NCI-H748 treated with DMSO at 0.1 percent for 48 hours (cell line): Measurements from ENCODE around the gene DMC1.
"Not testable (repeated sequence)": the region's sequence is repeated elsewhere in the genome, so short reads cannot be mapped to it uniquely, and the experiment has no call there.

Source experiments
- DNase-seq: peaks from one replicate; lab custom pipeline; 2025; lab: John Stamatoyannopoulos, UW

Gene DMC1

DNA sequence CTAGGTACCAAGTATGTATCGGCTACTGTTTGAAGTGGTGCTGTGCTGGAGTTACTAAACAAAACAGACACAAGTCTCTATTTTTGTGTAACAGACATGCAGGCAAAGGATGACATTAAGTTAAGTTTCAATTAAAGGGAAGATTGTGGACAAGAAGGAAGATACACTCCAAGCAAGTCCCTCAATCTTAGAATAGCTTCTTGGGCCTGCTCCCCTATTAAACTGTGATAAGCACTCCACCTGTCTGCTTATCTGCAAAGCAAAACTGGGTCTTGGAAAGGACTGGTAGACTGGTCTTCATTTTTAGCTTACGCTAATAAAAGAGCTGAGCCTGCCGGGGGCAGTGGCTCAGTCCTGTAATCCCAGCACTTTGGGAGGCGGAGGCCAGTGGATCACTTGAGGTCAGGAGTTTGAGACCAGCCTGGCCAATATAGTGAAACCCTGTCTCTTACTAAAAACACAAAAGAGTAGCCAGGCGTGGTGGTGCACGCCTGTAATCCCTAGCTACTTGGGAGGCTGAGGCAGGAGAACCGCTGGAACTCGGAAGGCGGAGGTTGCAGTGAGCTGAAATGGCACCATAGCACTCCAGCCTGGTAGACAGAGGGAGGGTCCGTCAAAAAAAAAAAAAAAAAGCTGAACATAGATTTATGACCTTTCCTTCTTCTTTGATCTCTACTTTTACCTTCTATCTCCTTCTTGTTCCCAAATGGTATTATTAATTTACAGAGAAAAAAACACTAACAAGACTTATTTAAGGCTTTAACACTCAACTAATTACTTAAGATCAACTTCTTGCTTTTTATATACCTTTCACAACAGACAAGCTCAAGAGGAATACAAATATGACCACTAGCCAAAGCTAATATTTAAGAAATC is 67.9 kb downstream of the DMC1 start:
- DNase-seq, result no peak

DNA sequence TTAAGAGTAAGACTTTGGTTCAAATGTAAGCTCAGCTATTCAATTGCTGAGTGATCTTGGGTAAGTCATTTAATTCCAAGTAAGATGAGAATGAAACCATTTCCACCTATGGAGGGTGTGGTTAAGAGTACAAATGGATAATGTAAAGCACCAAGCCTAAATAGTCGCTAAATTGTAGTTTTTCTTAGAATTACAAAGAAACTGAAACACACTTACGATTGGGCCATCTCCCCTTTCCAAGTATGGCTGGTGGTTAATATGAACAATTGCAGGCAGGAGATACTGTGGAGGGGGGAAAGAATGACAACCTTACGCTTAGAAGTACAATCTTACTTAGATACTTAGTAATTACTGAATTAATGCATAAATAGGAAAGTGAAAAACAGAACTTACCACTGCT is 72.1 kb downstream of the DMC1 start:
- no peak for DNase-seq

- no peak for DNase-seq
Observed at GRCh38 chr22:38494939-38495338, 75.0 kb downstream of the DMC1 start.

DNA sequence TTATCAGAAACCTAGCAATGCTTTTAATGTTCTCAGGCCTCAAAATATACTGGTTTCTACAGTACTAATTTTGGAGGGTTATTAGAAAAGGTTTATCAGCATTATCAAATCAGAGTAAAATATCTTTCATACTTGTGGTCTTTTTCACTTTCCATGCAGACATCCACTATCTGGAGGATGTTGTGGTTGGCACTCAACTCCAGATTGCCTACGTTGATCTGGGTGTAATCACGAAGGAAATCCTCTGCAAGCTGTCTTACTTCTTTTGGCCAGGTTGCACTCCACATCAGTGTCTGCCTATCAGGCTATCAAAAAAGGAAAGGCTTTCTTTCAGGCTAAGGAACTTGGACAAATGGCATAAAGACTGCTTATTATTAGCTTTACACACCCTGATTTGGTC is 75.5 kb downstream of the DMC1 start:
- no peak for DNase-seq

- DNase-seq, result no peak
Observed at GRCh38 chr22:38491707-38492348, 78.2 kb downstream of the DMC1 start.

- no peak for DNase-seq
Observed at GRCh38 chr22:38490915-38491314, 79.1 kb downstream of the DMC1 start.

DNA sequence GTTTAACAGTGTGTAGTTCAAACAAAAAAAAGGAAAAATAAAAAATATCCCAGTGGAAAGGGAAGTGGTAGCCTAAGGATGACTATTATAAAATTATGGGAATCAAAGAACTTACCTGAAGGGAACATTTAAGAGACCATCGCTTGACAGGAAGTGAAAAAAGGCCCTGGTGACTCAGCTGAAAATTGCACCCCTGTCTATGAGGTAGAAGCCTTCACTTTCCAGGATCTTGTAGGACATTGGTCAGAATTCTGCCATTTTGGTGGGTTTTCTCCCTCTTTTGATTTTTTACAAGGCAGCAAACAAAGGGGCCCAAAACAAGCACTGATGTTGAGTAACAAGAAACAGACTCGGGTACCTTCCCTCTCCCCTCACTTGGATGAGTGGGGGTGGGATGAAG is 79.5 kb downstream of the DMC1 start:
- DNase-seq, result no peak

DNA sequence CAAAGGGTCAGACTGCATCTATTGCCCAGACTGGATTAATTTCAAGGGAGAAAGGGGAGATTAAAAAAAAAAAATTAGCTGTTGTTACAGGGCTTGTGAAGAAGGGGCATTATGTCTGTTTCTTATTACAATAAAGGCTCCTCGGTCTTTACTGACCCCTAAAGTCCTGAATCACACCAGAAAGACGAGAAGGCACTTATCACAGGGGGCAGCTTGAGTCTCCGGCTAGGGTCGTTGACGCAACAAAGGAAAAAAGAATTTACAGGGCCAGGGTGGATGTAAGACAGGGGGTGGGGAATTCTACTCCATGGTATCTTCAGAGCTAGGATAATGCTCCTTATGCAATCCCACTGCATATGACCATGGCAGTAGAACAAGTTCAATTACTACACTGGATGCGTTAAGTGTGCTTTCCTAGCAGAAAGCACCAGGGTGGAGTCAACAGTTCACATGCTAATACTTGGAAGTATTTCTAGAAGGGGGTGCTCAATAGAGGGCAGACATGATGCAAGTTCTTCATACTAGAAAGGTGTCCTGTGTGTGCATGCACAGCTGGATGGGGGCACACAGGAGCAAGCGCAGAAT is 80.3 kb downstream of the DMC1 start:
- no peak for DNase-seq

GRCh38 chr22:38489142-38489541 is 80.8 kb downstream of the DMC1 start:
- no peak for DNase-seq

DNA sequence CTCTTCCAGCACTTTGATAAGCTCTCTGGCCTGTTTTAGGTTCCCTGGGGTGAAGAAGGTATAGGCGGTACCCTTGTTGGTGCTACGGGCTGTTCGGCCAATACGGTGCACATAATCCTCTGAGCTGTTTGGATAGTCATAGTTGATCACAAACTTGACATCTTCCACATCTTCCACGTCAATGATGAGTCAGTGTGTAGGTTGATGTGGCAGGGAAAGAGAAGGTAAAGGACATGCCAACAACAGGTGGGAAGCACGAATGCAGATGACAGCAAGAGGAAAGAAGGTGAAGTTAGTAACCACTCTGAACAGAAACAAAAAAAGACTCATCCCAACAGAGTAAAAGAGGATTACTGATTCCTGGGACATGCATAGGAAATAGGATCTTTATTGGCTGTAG is 82.0 kb downstream of the DMC1 start:
- DNase-seq, result no peak

- no peak for DNase-seq
Observed at GRCh38 chr22:38485783-38486182, 84.2 kb downstream of the DMC1 start.

DNA sequence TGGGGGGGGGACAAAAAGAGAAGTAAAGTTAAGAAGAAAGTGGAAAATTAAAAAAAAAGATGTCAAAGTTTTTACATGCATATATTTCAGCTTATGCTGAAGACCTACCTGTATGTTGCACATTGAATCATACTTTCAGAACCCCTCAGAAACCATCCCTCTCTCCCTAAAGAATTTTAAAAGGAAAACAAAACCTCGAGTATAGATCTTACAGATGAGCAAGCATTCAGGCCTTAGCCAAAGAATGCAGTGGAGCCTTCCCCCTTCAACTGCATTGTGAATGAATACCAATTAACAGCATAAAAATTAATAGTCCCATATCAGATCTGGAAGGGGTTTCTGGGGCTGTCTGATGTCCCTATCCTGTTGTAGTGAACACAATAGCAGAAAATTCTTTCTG is 85.7 kb downstream of the DMC1 start:
- no peak for DNase-seq

GRCh38 chr22:38482662-38483308 is 87.2 kb downstream of the DMC1 start:
- no peak for DNase-seq

DNA sequence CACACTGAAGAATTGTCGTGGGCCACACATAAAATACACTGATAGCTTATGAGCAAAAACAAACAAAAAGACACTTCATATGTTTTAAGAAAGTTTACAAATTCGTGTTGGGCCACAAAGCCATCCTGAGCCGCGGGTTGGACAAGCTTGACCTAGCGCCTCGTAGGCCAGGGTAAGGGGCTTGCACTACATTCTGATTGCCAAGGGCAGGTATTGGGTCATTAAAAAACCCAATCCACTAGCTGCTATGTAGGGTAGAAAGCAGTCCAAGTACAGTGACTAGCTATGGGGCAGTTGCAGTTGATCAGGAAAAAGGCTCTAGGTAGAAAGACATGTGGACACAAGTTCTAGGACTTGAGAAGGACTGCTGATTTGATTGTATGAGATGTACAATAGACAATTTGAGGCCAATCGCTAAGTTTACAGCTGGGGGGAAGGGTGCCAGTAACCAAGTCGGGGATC is 88.1 kb downstream of the DMC1 start:
- no peak for DNase-seq

GRCh38 chr22:38481162-38481870 is 88.7 kb downstream of the DMC1 start:
- DNase-seq, result no peak

- no peak for DNase-seq
Observed at GRCh38 chr22:38479096-38479837, 90.7 kb downstream of the DMC1 start.

GRCh38 chr22:38477585-38477984 is 92.4 kb downstream of the DMC1 start:
- no peak for DNase-seq

DNA sequence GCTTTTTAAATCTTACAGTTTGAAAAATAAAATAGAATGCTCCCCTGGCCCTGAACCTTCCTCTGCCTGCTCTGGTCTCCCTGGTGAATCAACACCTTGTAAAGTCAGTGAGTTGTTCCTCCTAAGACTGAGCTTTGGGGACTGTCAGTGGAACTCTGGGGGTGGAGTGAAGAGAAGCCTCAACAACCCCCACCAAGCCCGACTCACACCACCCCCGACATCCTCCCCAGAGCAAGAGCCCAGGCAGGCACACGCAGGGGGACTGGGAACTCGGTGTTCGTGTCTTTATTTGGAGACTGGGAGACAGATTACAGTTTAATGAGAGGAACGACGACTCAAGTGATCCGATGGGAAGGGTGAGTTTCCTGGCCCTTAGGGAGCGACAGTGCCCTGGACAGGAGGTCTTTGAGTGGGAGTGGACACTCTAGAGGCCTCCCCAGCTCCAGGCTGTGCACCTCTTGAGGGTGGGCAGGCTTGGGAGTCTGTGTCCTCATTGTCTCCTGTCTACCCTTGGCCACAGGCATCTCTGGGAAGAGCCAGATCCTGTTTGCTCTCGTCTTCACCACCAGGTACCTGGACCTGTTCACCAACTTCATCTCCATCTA is 95.9 kb downstream of the DMC1 start:
- no peak for DNase-seq

DNA sequence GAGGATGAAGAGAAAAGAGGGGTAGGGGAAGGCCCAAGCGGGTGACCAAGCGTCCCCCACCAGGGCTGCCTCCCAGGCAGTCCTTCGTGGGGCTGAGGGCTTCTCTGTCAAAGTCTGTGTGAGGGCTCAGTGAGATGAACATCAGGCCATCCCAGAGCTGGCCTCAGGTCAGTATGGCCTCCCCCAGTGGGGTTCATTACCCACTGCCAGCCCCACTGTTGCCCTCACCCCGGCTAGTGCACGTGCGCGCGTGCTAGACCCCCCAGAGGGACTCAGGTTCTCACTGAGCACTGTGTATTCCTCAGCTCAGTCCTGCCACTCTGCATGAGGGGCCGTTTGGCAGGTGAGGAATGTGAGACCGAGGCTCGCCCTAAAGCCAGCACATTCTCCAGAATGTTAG is 98.7 kb downstream of the DMC1 start:
- no peak for DNase-seq

- DNase-seq, result not testable (repeated sequence)
Observed at GRCh38 chr22:38470179-38470578, 99.8 kb downstream of the DMC1 start.

- no peak for DNase-seq
Observed at GRCh38 chr22:38469306-38469781, 100.6 kb downstream of the DMC1 start.
